Activated CD4-positive, alpha-beta T cell treated with anti-CD3 and anti-CD28 coated beads for 48 hours (primary cell): ENCODE results near the gene JARID2.

ENCODE experiments used
- DNase-seq: peaks from one replicate; pipeline ENCODE4 v3.0.0-alpha.2; 2020

Gene JARID2

GRCh38 chr6:15427331-15428070 lies 181.6 kb downstream of the JARID2 start:
- no peak for DNase-seq

- no peak for DNase-seq
Observed at GRCh38 chr6:15429141-15430110, 183.6 kb downstream of the JARID2 start.

- DNase-seq, result no peak
Observed at GRCh38 chr6:15430186-15430585, 184.3 kb downstream of the JARID2 start.

- no peak for DNase-seq
Observed at GRCh38 chr6:15430931-15431405, 185.1 kb downstream of the JARID2 start.

GRCh38 chr6:15431762-15432483 lies 186.1 kb downstream of the JARID2 start:
- DNase-seq, result no peak

GRCh38 chr6:15433511-15433861 lies 187.6 kb downstream of the JARID2 start:
- no peak for DNase-seq

- no peak for DNase-seq
Observed at GRCh38 chr6:15434263-15434662, 188.4 kb downstream of the JARID2 start.

- no peak for DNase-seq
Observed at GRCh38 chr6:15434823-15435380, 189.0 kb downstream of the JARID2 start.

GRCh38 chr6:15435468-15435867 lies 189.6 kb downstream of the JARID2 start:
- DNase-seq, result no peak

- DNase-seq, result no peak
Observed at GRCh38 chr6:15436451-15436850, 190.6 kb downstream of the JARID2 start.

- DNase-seq, result no peak
Observed at GRCh38 chr6:15437090-15437635, 191.3 kb downstream of the JARID2 start.

- DNase-seq, result no peak
Observed at GRCh38 chr6:15439410-15440025, 193.6 kb downstream of the JARID2 start.

- DNase-seq, result no peak
Observed at GRCh38 chr6:15440040-15440439, 194.2 kb downstream of the JARID2 start.

- peak; percentile 36 for DNase-seq
Observed at GRCh38 chr6:15441215-15441868, 195.5 kb downstream of the JARID2 start.

GRCh38 chr6:15441981-15442380 lies 196.1 kb downstream of the JARID2 start:
- DNase-seq, result no peak

- DNase-seq, result no peak
Observed at GRCh38 chr6:15442467-15442866, 196.6 kb downstream of the JARID2 start.

- no peak for DNase-seq
Observed at GRCh38 chr6:15443119-15443830, 197.4 kb downstream of the JARID2 start.

GRCh38 chr6:15444081-15444731 lies 198.3 kb downstream of the JARID2 start:
- DNase-seq, result no peak

GRCh38 chr6:15444881-15445280 lies 199.0 kb downstream of the JARID2 start:
- DNase-seq, result no peak

- DNase-seq, result no peak
Observed at GRCh38 chr6:15447546-15448267, 201.8 kb downstream of the JARID2 start.
